ENCODE measurements around the gene P2RX6.
"Not testable (repeated sequence)": the region's sequence is repeated elsewhere in the genome, so short reads cannot be mapped to it uniquely, and the experiment has no call there.

P2RX6 gene

GRCh38 chr22:21032037-21032867, 17.3 kb downstream of the P2RX6 start, which contains the start of gene SLC7A4:
Gene SLC7A4, minus strand, starts transcription at chr22:21032561. Its CDS starts 749 bp downstream, at chr22:21031812.
- DNase-seq, result no peak
- Histone ChIP-seq H3K4me3 (ENCODE audit: low read depth, low read length) (peak within 1 kb of the TSS; percentile 15), H3K27ac (no peak within 1 kb of the TSS), H3K36me3 (replicated peaks) (no peaks in the 10 kb centered on the region), H3K27me3 (replicated peaks) (peaks cover 22% of the 10 kb centered on the region)
- TF ChIP-seq CTCF (IDR thresholded peaks at IDR 0.05; ENCODE audit: low read depth, low read length, missing control alignments), result no peak
- in situ Hi-C loops (cut with HindIII; ENCODE audit: low pct_ligation_motif_present, low sequenced_read_pairs), result no loop called here

- Histone ChIP-seq H3K36me3 (replicated peaks) (no peaks in the 10 kb centered on the region), H3K4me3 (ENCODE audit: low read depth, low read length) (no peak overlapping the region), H3K27me3 (replicated peaks) (peaks cover 22% of the 10 kb centered on the region), H3K27ac (no peak overlapping the region)
- in situ Hi-C loops (cut with HindIII; ENCODE audit: low pct_ligation_motif_present, low sequenced_read_pairs), result no loop called here
- no peak for TF ChIP-seq CTCF (IDR thresholded peaks at IDR 0.05; ENCODE audit: low read depth, low read length, missing control alignments)
- no peak for DNase-seq
Observed at GRCh38 chr22:21032868-21033688, 18.1 kb downstream of the P2RX6 start.

GRCh38 chr22:21033895-21034294, 18.9 kb downstream of the P2RX6 start:
- Histone ChIP-seq H3K27me3 (replicated peaks) (peaks cover 22% of the 10 kb centered on the region), H3K27ac (no peak overlapping the region), H3K36me3 (replicated peaks) (no peaks in the 10 kb centered on the region), H3K4me3 (ENCODE audit: low read depth, low read length) (no peak overlapping the region)
- in situ Hi-C loops (cut with HindIII; ENCODE audit: low pct_ligation_motif_present, low sequenced_read_pairs), result no loop called here
- no peak for DNase-seq
- no peak for TF ChIP-seq CTCF (IDR thresholded peaks at IDR 0.05; ENCODE audit: low read depth, low read length, missing control alignments)

- Histone ChIP-seq H3K27me3 (replicated peaks) (peaks cover 20% of the 10 kb centered on the region), H3K4me3 (ENCODE audit: low read depth, low read length) (no peak overlapping the region), H3K36me3 (replicated peaks) (no peaks in the 10 kb centered on the region), H3K27ac (no peak overlapping the region)
- in situ Hi-C loops (cut with HindIII; ENCODE audit: low pct_ligation_motif_present, low sequenced_read_pairs), result no loop called here
- DNase-seq, result no peak
- TF ChIP-seq CTCF (IDR thresholded peaks at IDR 0.05; ENCODE audit: low read depth, low read length, missing control alignments), result no peak
Observed at GRCh38 chr22:21034989-21035388, 20.0 kb downstream of the P2RX6 start.

- in situ Hi-C loops (cut with HindIII; ENCODE audit: low pct_ligation_motif_present, low sequenced_read_pairs), result no loop called here
- Histone ChIP-seq H3K27me3 (replicated peaks) (no peaks in the 10 kb centered on the region), H3K36me3 (replicated peaks) (no peaks in the 10 kb centered on the region), H3K4me3 (ENCODE audit: low read depth, low read length) (no peak overlapping the region), H3K27ac (peak overlapping the region; percentile 76)
- TF ChIP-seq CTCF (IDR thresholded peaks at IDR 0.05; ENCODE audit: low read depth, low read length, missing control alignments), result no peak
- no peak for DNase-seq
Observed at GRCh38 chr22:21038405-21038804, 23.4 kb downstream of the P2RX6 start.

- H3K4me3 ChIP-seq (ENCODE audit: low read depth, low read length); in situ Hi-C loops (cut with HindIII; ENCODE audit: low pct_ligation_motif_present, low sequenced_read_pairs); DNase-seq; H3K36me3 ChIP-seq (replicated peaks); H3K27ac ChIP-seq; H3K27me3 ChIP-seq (replicated peaks): not testable (repeated sequence)
Observed at GRCh38 chr22:21039158-21039557, 24.2 kb downstream of the P2RX6 start.
